Measurements from ENCODE around the gene SLC4A1. TPM values are rescaled to one million over a fixed set of nuclear protein-coding genes. Genes with fewer than 3 reads are reported as not detected.
A peak's percentile ranks its signal among the peaks of the same experiment; 100 is the strongest.

The SLC4A1 gene
- total RNA-seq, 6 donors from 2014 or later, result 0.46 to 6.3 (median 1.0) TPM; not detected in 1

DNA sequence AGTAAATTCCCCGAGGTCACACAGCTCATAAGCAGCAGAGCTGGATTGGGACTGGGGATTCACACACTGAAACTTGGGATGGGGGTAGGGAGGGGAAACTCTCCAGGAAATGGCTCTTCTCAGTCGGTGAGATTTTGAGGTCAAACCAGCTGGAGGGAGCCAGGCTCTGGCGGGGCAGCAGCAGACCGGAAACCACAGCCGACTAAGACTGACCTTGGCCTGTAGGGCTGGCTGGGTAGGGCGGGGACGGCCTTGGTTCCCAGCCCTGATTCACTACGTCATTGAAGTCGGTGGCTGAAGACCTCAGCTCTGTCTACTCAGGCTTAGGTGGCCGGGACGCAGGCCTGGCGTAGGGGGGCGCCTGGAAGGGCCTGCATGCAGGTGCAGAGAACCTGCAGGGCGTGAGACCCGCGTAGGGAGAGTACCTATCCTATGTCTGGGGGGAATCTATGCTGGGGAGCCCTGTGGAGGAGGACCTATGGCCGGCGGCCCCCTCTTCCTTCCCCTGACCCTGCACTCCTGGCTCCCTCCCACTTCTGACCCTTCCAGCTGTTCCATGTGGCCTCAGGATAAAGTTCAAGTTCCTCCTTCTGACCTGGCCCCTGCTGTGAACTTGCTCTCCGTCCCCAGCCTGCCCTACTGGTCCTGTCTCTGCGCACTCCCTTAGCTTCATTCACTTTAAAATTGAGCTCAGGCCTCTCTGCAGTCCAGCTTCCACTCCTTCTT, 11.9 kb upstream of the SLC4A1 start:
- Histone ChIP-seq H3K9me3 (no peaks in the 10 kb centered on the region), H3K4me3 (no peak overlapping the region), H3K4me1 (peaks cover 13 to 23% (median 19%) of the 10 kb centered on the region in 4 donors), H3K27ac (peak overlapping the region; percentile 58 to 85 (median 70)), H3K36me3 (no peaks in the 10 kb centered on the region), H3K27me3 (no peaks in the 10 kb centered on the region)
- ATAC-seq (ENCODE audit: low FRiP score in 2 of 2) (peak; percentile 86 to 97), DNase-seq (peak; percentile 79 to 88)
- 26 to 28% methylated on average over 12 to 20 of the region's 20 CpGs for whole genome bisulfite sequencing, 2 donors
- TF ChIP-seq POLR2A (IDR thresholded peaks at IDR 0.05) (peak in 1 of 4 donors; percentile 28), POLR2AphosphoS5 (IDR thresholded peaks at IDR 0.05) (peak; percentile 33 to 69), EP300 (IDR thresholded peaks at IDR 0.05) (no peak)
- TF ChIP-seq, protein P1, sequence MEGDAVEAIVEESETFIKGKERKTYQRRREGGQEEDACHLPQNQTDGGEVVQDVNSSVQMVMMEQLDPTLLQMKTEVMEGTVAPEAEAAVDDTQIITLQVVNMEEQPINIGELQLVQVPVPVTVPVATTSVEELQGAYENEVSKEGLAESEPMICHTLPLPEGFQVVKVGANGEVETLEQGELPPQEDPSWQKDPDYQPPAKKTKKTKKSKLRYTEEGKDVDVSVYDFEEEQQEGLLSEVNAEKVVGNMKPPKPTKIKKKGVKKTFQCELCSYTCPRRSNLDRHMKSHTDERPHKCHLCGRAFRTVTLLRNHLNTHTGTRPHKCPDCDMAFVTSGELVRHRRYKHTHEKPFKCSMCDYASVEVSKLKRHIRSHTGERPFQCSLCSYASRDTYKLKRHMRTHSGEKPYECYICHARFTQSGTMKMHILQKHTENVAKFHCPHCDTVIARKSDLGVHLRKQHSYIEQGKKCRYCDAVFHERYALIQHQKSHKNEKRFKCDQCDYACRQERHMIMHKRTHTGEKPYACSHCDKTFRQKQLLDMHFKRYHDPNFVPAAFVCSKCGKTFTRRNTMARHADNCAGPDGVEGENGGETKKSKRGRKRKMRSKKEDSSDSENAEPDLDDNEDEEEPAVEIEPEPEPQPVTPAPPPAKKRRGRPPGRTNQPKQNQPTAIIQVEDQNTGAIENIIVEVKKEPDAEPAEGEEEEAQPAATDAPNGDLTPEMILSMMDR (IDR thresholded peaks at IDR 0.05), result peak in 2 of 6 experiments; percentile 7 to 17

- no peak for DNase-seq
- Histone ChIP-seq H3K27ac (peak overlapping the region; percentile 36 to 85 (median 64)), H3K9me3 (no peaks in the 10 kb centered on the region), H3K4me3 (no peak overlapping the region), H3K27me3 (no peaks in the 10 kb centered on the region), H3K36me3 (no peaks in the 10 kb centered on the region), H3K4me1 (peaks cover 13 to 23% (median 19%) of the 10 kb centered on the region in 4 donors)
- 86 to 91% methylated on average over 2 of the region's 2 CpGs for WGBS, 2 donors
- ATAC-seq (ENCODE audit: low FRiP score in 2 of 2), result peak in 1 of 2 donors; percentile 4
- TF ChIP-seq EP300 (IDR thresholded peaks at IDR 0.05) (no peak), POLR2A (IDR thresholded peaks at IDR 0.05) (no peak), POLR2AphosphoS5 (IDR thresholded peaks at IDR 0.05) (no peak)
- TF ChIP-seq, protein P1 (IDR thresholded peaks at IDR 0.05), result no peak
These were observed 11.4 kb upstream of the SLC4A1 start for GRCh38 chr17:44279346-44279665.

DNA sequence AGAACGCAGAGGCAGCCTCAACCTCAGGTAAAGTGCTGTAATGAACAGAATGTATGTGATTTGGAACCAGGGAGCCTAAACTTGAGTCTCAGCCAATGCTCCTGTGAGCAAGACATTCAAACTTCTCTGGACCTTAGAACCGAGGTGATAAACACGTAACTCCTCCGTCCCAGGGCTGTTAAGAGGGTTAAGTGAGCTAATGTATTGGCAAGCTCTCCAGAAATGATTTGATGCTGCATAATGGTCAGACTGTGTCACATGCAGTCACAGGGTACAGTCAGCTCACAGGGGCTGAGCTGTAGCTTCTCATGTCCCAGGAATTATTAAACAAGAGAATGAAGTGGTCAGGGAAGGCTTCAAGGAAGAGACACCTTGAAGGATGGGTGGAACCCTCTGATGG, 10.0 kb upstream of the SLC4A1 start:
- ATAC-seq (ENCODE audit: low FRiP score in 2 of 2) (peak in 1 of 2 donors; percentile 33), DNase-seq (no peak)
- Histone ChIP-seq H3K9me3 (no peaks in the 10 kb centered on the region), H3K27me3 (no peaks in the 10 kb centered on the region), H3K4me3 (no peak overlapping the region), H3K36me3 (no peaks in the 10 kb centered on the region), H3K4me1 (peaks cover 13 to 23% (median 19%) of the 10 kb centered on the region in 4 donors), H3K27ac (no peak overlapping the region)
- TF ChIP-seq POLR2A (IDR thresholded peaks at IDR 0.05) (no peak), POLR2AphosphoS5 (IDR thresholded peaks at IDR 0.05) (no peak), EP300 (IDR thresholded peaks at IDR 0.05) (no peak)
- TF ChIP-seq, protein P1 (IDR thresholded peaks at IDR 0.05), result no peak
- WGBS, 2 donors, result 77 to 85% methylated on average over 4 of the region's 4 CpGs

DNA sequence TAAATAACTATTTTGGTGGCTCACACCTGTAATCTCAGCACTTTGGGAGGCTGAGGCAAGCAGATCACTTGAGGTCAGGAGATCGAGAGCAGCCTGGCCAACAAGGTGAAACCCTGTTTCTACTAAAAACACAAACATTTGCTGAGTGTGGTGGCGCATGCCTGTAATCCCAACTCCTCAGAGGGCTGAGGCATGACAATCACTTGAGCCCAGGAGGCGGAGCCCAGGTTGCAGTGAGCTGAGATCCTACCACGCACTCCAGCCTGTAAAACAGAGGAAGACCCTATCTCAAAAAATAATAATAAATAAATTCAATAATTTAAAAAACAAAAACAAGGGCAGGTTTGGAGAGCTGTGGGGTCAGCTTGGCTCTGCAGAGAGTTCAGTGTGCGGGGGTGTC, 5.7 kb upstream of the SLC4A1 start:
- no peak for ATAC-seq (ENCODE audit: low FRiP score in 2 of 2)
- TF ChIP-seq POLR2A (IDR thresholded peaks at IDR 0.05) (no peak), POLR2AphosphoS5 (IDR thresholded peaks at IDR 0.05) (no peak), EP300 (IDR thresholded peaks at IDR 0.05) (no peak)
- TF ChIP-seq, protein P1 (IDR thresholded peaks at IDR 0.05), result no peak
- Histone ChIP-seq H3K4me1 (peaks cover 0 to 7% (median 3%) of the 10 kb centered on the region in 4 donors), H3K27me3 (no peaks in the 10 kb centered on the region), H3K4me3 (no peak overlapping the region), H3K36me3 (no peaks in the 10 kb centered on the region), H3K9me3 (no peaks in the 10 kb centered on the region), H3K27ac (no peak overlapping the region)
- DNase-seq, result no peak
- 86 to 88% methylated on average over 5 of the region's 5 CpGs for WGBS, 2 donors

- Histone ChIP-seq H3K4me3 (no peak overlapping the region), H3K36me3 (no peaks in the 10 kb centered on the region), H3K9me3 (no peaks in the 10 kb centered on the region), H3K4me1 (peaks cover 0 to 7% (median 3%) of the 10 kb centered on the region in 4 donors), H3K27ac (no peak overlapping the region), H3K27me3 (no peaks in the 10 kb centered on the region)
- DNase-seq, result no peak
- ATAC-seq (ENCODE audit: low FRiP score in 2 of 2), result no peak
- TF ChIP-seq, protein P1 (IDR thresholded peaks at IDR 0.05), result no peak
- TF ChIP-seq POLR2AphosphoS5 (IDR thresholded peaks at IDR 0.05) (no peak), EP300 (IDR thresholded peaks at IDR 0.05) (no peak), POLR2A (IDR thresholded peaks at IDR 0.05) (no peak)
- 77 to 87% methylated on average over 5 to 6 of the region's 6 CpGs for WGBS, 2 donors
These were observed 5.0 kb upstream of the SLC4A1 start for GRCh38 chr17:44272954-44273353.

Data from upper lobe of left lung (tissue), 6 donors.